ENCODE measurements around the gene EGR1. TPM values are rescaled to one million over a fixed set of nuclear protein-coding genes. Genes with fewer than 3 reads are reported as not detected.

The EGR1 gene
- total RNA-seq, 2 experiments from 2014 or later: 0.13 to 1.1 TPM

GRCh38 chr5:138425079-138425478 lies 40.2 kb upstream of the EGR1 start:
- Histone ChIP-seq H3K79me2 (ENCODE audit: insufficient read depth, low read depth, low read length) (no peaks in the 10 kb centered on the region), H3K9me3 (ENCODE audit: low read length) (no peaks in the 10 kb centered on the region), H3K4me2 (ENCODE audit: low read length) (no peak overlapping the region), H3K27ac (ENCODE audit: low read depth, low read length, poor library complexity, severe bottlenecking) (no peak overlapping the region), H3K36me3 (ENCODE audit: insufficient read depth, low read length) (peaks cover 91% of the 10 kb centered on the region), H3K4me3 (ENCODE audit: low read depth, low read length, poor library complexity, severe bottlenecking) (no peak overlapping the region), H3K4me1 (ENCODE audit: insufficient read depth, low read length, poor library complexity, severe bottlenecking) (no peaks in the 10 kb centered on the region), H4K20me1 (ENCODE audit: insufficient read depth, low read length) (no peaks in the 10 kb centered on the region), H3K9me2 (ENCODE audit: insufficient read depth, low read length) (no peaks in the 10 kb centered on the region), H2AFZ (ENCODE audit: low read length) (no peak overlapping the region)
- BruUV-seq (replicated peaks): no TSS peak
- ChIA-PET POLR2A (interaction anchor here (0.6 to 1.4 kb wide), 3 partner anchors 12 to 1073 kb away, joined by 3 to 4 read pairs (median 4); no protein-coding TSS in a partner anchor), CTCF (ENCODE audit: unreplicated experiment) (no interaction called here)
- TF ChIP-seq EZH2phosphoT487 (IDR thresholded peaks at IDR 0.05; ENCODE audit: borderline replicate concordance, low read depth, low read length) (no peak), CTCF (conservative IDR thresholded peaks at IDR 0.05; ENCODE audit: low read length) (no peak)
- no peak for DNase-seq (ENCODE audit: low spot score)
- intact Hi-C loops (cut with micrococcal nuclease; ENCODE audit: unreplicated experiment): no loop called here

DNA sequence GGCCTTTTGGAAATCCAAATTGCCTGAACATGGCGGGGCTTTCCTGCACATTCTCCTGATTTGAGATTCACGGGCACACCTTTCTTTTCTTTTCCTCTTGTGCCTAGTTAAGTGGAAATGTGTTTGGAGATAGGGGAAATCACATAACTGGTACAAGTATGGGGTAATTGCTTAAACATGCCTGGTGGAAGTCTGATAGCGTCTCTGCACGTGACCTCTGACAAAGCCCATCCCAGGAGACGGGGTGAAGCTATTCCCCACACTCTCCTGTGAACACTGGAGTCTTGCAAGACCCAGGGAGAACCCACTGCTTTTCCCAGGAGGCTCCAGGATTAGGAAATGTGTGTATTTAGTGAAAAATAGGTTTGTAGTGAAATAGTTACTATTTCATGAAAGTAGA lies 29.3 kb upstream of the EGR1 start:
- H3K9me2 ChIP-seq (ENCODE audit: insufficient read depth, low read length): no peaks in the 10 kb centered on the region
- no peaks in the 10 kb centered on the region for H3K79me2 ChIP-seq (ENCODE audit: insufficient read depth, low read depth, low read length)
- no peak overlapping the region for H3K4me2 ChIP-seq (ENCODE audit: low read length)
- BruUV-seq (replicated peaks): no TSS peak
- H3K9me3 ChIP-seq (ENCODE audit: low read length): no peaks in the 10 kb centered on the region
- H3K4me1 ChIP-seq (ENCODE audit: insufficient read depth, low read length, poor library complexity, severe bottlenecking): no peaks in the 10 kb centered on the region
- H4K20me1 ChIP-seq (ENCODE audit: insufficient read depth, low read length): no peaks in the 10 kb centered on the region
- no peak overlapping the region for H2AFZ ChIP-seq (ENCODE audit: low read length)
- ChIA-PET CTCF (ENCODE audit: unreplicated experiment) (no interaction called here), POLR2A (no interaction called here)
- no peak overlapping the region for H3K4me3 ChIP-seq (ENCODE audit: low read depth, low read length, poor library complexity, severe bottlenecking)
- no peak for DNase-seq (ENCODE audit: low spot score)
- intact Hi-C loops (cut with micrococcal nuclease; ENCODE audit: unreplicated experiment): no loop called here
- TF ChIP-seq EZH2phosphoT487 (IDR thresholded peaks at IDR 0.05; ENCODE audit: borderline replicate concordance, low read depth, low read length) (no peak), CTCF (conservative IDR thresholded peaks at IDR 0.05; ENCODE audit: low read length) (no peak)
- peaks cover 50% of the 10 kb centered on the region for H3K36me3 ChIP-seq (ENCODE audit: insufficient read depth, low read length)
- no peak overlapping the region for H3K27ac ChIP-seq (ENCODE audit: low read depth, low read length, poor library complexity, severe bottlenecking)

- no peak overlapping the region for H3K27ac ChIP-seq (ENCODE audit: low read depth, low read length, poor library complexity, severe bottlenecking)
- no peaks in the 10 kb centered on the region for H3K9me2 ChIP-seq (ENCODE audit: insufficient read depth, low read length)
- no TSS peak for BruUV-seq (replicated peaks)
- H3K4me2 ChIP-seq (ENCODE audit: low read length): peak overlapping the region; percentile 66
- ChIA-PET POLR2A (interaction anchor here (1.2 kb wide), 1 partner anchor 11 kb away, joined by 3 read pairs; no protein-coding TSS in a partner anchor), CTCF (ENCODE audit: unreplicated experiment) (no interaction called here)
- peak overlapping the region; percentile 68 for H3K4me3 ChIP-seq (ENCODE audit: low read depth, low read length, poor library complexity, severe bottlenecking)
- H3K9me3 ChIP-seq (ENCODE audit: low read length): no peaks in the 10 kb centered on the region
- no peaks in the 10 kb centered on the region for H3K4me1 ChIP-seq (ENCODE audit: insufficient read depth, low read length, poor library complexity, severe bottlenecking)
- DNase-seq (ENCODE audit: low spot score): no peak
- no peak overlapping the region for H2AFZ ChIP-seq (ENCODE audit: low read length)
- TF ChIP-seq EZH2phosphoT487 (IDR thresholded peaks at IDR 0.05; ENCODE audit: borderline replicate concordance, low read depth, low read length) (no peak), CTCF (conservative IDR thresholded peaks at IDR 0.05; ENCODE audit: low read length) (no peak)
- no peaks in the 10 kb centered on the region for H4K20me1 ChIP-seq (ENCODE audit: insufficient read depth, low read length)
- H3K79me2 ChIP-seq (ENCODE audit: insufficient read depth, low read depth, low read length): no peaks in the 10 kb centered on the region
- peaks cover 31% of the 10 kb centered on the region for H3K36me3 ChIP-seq (ENCODE audit: insufficient read depth, low read length)
- intact Hi-C loops (cut with micrococcal nuclease; ENCODE audit: unreplicated experiment): no loop called here
These were observed 27.1 kb upstream of the EGR1 start for GRCh38 chr5:138438003-138438723.

Measured in OCI-LY7 (cell line).